ENCODE results near the gene CHSY1.

DNA sequence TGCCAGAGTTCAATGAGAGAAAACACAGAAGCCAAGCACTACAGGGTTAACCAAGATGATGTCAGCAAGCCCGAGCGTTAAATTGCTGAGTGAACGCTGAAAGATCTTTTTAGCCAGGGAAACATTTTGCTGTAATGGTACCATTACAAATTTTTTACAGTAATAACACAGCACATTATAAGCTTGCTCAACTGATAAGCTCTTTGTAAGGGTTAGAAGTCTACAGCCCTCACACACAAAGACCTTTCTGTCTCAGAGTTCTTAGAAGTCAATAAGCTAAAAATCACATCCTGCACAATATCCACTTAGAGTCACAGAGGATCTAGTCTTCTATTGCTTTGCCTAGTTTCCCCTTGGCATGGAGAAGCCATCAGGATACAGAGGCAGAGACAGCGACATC lies 29.9 kb downstream of the CHSY1 start:
- TF ChIP-seq TARDBP (IDR thresholded peaks at IDR 0.05) (no peak), ARNT (IDR thresholded peaks at IDR 0.05) (no peak), BHLHE40 (IDR thresholded peaks at IDR 0.05; ENCODE audit: borderline replicate concordance) (no peak), NFRKB (IDR thresholded peaks at IDR 0.05) (no peak), SP1 (IDR thresholded peaks at IDR 0.05) (no peak), FOXM1 (IDR thresholded peaks at IDR 0.05; ENCODE audit: borderline replicate concordance) (no peak), FOXA1 (IDR thresholded peaks at IDR 0.05) (no peak)

All from HEK293T (cell line).